Activated CD4-positive, CD25-positive, alpha-beta regulatory T cell treated with anti-CD3 and anti-CD28 coated beads, Interleukin-2, amount 50 U/mL, for 16 hours (primary cell): ENCODE results near the gene RHOT2.

ENCODE experiments used
- DNase-seq: peaks from one replicate; pipeline ENCODE4 v3.0.0-alpha.2; 2020; ENCODE audit warnings: low read depth, low spot score

The RHOT2 gene

GRCh38 chr16:632486-633335, 35.2 kb upstream of the RHOT2 start:
- no peak for DNase-seq

- DNase-seq, result no peak
These were observed 34.4 kb upstream of the RHOT2 start for GRCh38 chr16:633336-634050.

- DNase-seq, result no peak
These were observed 33.8 kb upstream of the RHOT2 start for GRCh38 chr16:634051-634670.

GRCh38 chr16:634996-635395, 32.9 kb upstream of the RHOT2 start:
- DNase-seq, result no peak

GRCh38 chr16:635573-636205, 32.2 kb upstream of the RHOT2 start:
- DNase-seq, result no peak

- peak; percentile 86 for DNase-seq
These were observed 31.5 kb upstream of the RHOT2 start, which contains the start of gene METTL26 for GRCh38 chr16:636206-637080. Gene METTL26, minus strand, starts transcription at chr16:636305. Its CDS starts 15 bp downstream, at chr16:636290.

- DNase-seq, result peak; percentile 73
These were observed 30.6 kb upstream of the RHOT2 start for GRCh38 chr16:637081-638018.

- DNase-seq, result no peak
These were observed 29.8 kb upstream of the RHOT2 start for GRCh38 chr16:638034-638543.

GRCh38 chr16:638836-639235, 29.1 kb upstream of the RHOT2 start:
- DNase-seq, result no peak

GRCh38 chr16:640614-641013, 27.3 kb upstream of the RHOT2 start:
- DNase-seq, result no peak

GRCh38 chr16:641326-642188, 26.4 kb upstream of the RHOT2 start, which contains the start of gene MCRIP2:
Gene MCRIP2, plus strand, starts transcription at chr16:641828. Its CDS starts 164 bp downstream, at chr16:641992.
- DNase-seq, result no peak

- DNase-seq, result no peak
These were observed 25.5 kb upstream of the RHOT2 start for GRCh38 chr16:642189-643049.

- no peak for DNase-seq
These were observed 24.9 kb upstream of the RHOT2 start for GRCh38 chr16:643050-643368.

GRCh38 chr16:644556-644955, 23.4 kb upstream of the RHOT2 start:
- DNase-seq, result no peak

GRCh38 chr16:645852-646678, 21.9 kb upstream of the RHOT2 start:
- DNase-seq, result no peak

GRCh38 chr16:646679-647172, 21.2 kb upstream of the RHOT2 start:
- no peak for DNase-seq
